HG03354 (cell line): ENCODE measurements around the gene MYO5A.

Experiments used
- ATAC-seq: cut with Tn5 transposase; IDR thresholded peaks from one replicate; pipeline ENCODE4 v1.9.1; 2021; ENCODE audit warnings: mild to moderate bottlenecking; ENCODE audit not compliant: unreplicated experiment, poor library complexity, severe bottlenecking

The MYO5A gene

DNA sequence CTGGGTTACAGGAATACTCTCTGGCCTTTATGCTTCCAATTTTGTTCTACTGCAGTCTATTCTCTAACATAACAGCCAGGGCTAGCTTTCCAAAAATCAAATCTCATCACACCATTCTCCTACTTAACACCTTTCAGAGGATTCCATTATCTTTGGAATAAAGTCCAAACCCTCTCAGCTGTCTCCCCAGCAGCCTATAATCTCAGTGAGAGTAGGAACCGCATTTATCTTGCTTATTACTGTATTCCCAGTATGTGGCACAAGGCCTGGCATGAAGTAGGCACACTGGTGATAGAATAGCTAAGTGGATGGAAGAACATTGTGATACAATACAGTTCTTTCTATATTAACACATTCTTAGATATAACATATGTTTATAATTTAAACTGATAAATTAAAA, 184.1 kb downstream of the MYO5A start:
- no peak for ATAC-seq

- ATAC-seq, result no peak
Observed at GRCh38 chr15:52343831-52344230, 184.8 kb downstream of the MYO5A start.

DNA sequence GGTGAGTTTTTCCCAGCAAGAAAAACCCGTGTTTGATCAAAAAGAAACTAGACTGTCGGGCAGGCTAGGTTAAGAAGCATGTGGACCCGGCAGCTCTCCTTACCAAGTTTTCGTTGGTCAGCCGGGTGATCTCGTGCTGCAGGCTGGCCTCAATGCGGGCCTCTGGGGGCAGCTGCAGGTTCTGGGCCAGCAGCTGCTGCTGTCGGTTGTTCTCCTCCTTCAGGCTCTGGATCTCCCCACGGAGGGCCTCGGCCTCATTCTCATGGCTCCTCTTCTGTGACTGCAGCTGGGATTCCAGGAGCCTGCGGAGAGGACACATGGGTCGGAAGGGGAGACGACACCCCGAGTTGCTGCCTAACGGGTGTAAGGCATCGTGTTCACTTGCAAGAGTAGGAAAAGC, 188.6 kb downstream of the MYO5A start:
- no peak for ATAC-seq

GRCh38 chr15:52338891-52339290, 189.8 kb downstream of the MYO5A start:
- no peak for ATAC-seq

- ATAC-seq, result no peak
Observed at GRCh38 chr15:52338058-52338457, 190.6 kb downstream of the MYO5A start.

DNA sequence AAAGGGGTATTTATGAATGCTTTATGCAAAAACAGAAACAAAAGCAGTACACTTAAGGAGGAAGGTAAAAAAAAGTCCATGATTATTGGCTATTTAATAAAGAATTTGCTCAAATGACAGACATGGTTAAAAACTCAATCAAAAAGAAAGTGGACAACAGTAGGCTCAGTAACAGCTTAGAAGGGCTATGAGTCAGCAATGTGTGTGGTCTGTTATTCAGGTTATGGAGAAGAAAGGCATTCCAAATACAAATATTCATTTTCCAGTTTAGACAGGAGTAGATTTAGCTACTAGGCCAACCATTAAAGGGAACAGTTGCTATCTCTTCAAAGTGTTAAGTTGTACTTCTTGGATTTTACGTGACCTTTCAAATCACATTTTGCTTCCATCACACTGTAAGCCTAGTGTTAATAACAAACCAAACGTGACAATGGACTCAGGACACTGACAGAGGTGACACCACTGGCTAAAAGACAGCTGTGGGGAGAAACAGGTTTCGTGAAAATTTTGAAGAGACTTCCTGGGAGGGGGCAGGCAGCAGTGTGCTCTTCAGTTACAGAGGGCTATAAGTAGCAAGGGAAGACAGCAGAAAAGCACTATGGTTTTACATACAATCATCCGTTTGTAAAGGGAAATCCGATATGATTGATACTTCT, 191.4 kb downstream of the MYO5A start:
- no peak for ATAC-seq

DNA sequence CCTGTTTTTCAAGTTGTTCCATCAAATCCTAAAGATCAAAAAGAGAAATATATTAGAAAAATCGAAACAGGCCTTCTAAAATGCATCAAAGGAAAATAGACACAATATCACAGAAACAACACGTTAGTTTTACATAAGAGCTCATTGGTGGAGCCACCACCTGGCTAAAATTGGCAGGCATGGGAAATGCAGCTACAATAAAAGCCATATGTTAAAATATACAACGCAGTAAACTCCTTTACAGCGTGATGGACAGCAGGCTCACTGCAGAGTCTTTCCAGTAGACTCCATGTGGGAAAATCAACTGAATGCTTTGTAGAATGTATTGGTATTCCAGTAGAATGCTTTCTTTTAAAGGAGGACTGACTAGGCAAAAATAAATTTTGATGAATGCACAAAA, 192.2 kb downstream of the MYO5A start:
- no peak for ATAC-seq

- no peak for ATAC-seq
Observed at GRCh38 chr15:52334491-52335160, 194.1 kb downstream of the MYO5A start.

DNA sequence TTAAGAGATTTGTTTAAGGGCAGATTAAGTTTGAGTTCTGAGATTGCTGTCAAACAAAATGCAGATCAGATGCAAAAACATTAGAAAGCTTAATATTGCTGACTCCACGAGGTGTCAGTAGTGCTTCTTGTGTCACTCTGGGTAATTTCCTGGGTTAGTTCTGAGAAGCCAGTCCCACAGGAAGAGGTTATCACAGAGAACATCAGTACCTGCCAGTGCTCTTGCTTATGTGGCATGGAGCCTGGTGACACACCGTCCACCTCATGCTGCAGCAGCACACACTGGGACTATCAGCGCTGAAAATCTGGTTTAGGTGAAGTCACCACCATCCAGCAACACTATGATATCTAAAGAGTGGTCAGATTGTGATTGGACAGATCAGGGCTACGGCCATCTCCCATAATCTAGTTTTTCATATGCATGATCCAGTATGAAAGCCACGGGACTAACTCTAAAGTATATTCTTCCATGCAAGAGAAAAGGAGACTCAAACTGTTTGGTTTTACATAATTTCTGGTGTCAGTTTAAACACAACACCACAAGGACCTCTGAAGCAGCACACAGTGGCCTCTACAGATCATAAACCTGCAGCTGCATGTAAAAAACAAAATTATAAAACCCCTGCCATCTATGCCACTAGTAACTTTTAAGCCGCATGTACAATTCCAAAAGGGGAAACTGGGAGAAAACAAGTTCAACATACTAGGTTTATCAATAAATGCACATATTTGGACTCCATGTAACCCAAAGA, 197.0 kb downstream of the MYO5A start:
- peak; percentile 88 for ATAC-seq

- no peak for ATAC-seq
Observed at GRCh38 chr15:52329987-52330386, 198.7 kb downstream of the MYO5A start.

- no peak for ATAC-seq
Observed at GRCh38 chr15:52329150-52329549, 199.5 kb downstream of the MYO5A start.

GRCh38 chr15:52328680-52329079, 200.0 kb downstream of the MYO5A start:
- no peak for ATAC-seq

DNA sequence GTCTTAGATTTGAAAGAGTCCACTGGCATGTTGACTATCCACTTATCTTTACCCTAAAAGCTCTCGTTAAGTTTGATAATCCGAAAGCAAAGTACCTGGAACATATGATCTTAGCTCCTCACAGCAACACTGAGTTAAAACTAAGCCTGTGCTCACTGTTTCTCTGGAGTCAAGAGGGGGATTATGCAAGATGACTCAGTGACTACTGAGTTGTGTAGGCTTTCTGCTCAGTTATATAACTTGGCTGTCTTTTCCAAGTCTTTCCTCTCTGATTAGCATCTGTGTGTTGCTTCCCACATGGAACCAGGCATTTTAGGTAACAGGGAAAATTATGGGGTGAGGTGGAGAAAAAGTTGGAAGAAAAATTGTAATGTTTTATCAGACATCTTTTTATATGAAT, 201.9 kb downstream of the MYO5A start:
- no peak for ATAC-seq

GRCh38 chr15:52324109-52324508, 204.6 kb downstream of the MYO5A start:
- ATAC-seq, result no peak

- ATAC-seq, result no peak
Observed at GRCh38 chr15:52318729-52319500, 209.8 kb downstream of the MYO5A start.

- ATAC-seq, result no peak
Observed at GRCh38 chr15:52317688-52318087, 211.0 kb downstream of the MYO5A start.

DNA sequence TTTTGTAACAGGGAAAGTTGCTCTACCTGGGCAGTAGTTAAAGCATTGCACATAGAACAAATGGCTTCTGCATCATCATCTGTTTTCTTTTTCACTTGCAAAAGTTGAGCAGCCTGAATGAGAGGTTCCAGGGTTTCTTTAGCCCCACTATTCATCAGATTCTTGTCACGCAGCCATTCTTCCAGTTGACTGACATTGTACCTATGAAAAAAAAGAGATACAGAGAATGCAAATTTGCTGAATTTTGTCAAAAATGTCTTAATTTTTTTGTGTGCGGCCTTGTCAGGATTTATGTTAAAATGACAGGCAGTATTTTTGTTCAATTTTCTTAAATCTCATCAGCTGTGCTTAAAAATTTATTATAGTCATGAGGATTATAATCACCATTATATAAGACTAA, 211.7 kb downstream of the MYO5A start:
- no peak for ATAC-seq

DNA sequence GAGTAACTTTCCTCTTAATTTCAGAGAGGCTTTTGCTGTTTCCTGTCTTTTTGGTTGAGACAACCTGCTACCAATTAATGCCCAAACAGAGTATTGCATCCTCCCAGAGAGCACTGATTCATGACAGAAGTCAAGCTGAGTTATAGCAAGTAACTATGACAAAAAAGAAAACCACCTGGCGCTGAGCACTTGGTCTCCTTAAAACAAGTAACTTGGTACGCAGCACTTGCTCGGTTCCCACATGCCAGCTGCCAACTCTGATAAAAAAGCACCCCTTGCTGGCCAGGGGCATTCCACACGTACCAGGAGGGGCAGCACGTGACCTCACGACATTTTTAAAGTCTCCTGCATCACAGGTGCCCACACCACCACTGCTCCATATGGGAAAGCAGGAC, 219.5 kb downstream of the MYO5A start:
- ATAC-seq, result peak; percentile 82

DNA sequence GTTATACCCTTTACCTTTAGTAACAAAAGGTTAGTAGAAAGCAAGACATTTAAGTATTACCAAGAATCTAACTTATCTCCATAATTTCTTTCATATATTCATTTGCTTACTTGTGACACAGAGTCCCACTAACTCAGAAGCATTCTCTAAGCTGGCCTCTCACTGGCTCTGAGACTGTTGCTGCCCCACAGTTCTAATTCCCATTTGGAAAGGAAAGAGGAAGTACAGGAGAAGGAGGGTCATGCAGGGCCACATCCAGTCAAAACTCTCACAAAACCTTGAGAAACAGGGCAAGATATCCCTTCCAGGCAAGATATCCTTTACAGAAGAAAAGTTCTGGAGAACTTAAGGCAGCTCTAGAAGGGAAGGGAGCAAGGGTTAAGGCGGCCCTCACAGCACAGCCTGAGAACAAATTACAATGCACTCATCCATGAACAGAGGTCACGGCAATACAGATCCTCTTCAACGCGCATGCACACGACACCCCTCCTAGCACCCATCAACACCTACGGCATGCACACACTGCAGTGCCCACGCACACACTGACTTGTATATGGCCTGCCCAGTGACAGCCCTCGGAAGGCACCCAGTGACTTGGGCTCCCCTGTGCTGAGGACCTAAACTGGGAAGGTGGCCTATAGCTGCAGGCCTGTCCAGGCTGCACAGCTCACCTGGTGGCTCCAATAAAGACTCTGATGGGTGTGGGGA, 220.1 kb downstream of the MYO5A start:
- peak; percentile 60 for ATAC-seq

- no peak for ATAC-seq
Observed at GRCh38 chr15:52307847-52308246, 220.8 kb downstream of the MYO5A start.
